Measurements from ENCODE around the gene WDR82. TPM values are rescaled to one million over a fixed set of nuclear protein-coding genes. Genes with fewer than 3 reads are reported as not detected.

WDR82 gene
- total RNA-seq, 2 donors from 2014 or later: 81.1 to 106 TPM

DNA sequence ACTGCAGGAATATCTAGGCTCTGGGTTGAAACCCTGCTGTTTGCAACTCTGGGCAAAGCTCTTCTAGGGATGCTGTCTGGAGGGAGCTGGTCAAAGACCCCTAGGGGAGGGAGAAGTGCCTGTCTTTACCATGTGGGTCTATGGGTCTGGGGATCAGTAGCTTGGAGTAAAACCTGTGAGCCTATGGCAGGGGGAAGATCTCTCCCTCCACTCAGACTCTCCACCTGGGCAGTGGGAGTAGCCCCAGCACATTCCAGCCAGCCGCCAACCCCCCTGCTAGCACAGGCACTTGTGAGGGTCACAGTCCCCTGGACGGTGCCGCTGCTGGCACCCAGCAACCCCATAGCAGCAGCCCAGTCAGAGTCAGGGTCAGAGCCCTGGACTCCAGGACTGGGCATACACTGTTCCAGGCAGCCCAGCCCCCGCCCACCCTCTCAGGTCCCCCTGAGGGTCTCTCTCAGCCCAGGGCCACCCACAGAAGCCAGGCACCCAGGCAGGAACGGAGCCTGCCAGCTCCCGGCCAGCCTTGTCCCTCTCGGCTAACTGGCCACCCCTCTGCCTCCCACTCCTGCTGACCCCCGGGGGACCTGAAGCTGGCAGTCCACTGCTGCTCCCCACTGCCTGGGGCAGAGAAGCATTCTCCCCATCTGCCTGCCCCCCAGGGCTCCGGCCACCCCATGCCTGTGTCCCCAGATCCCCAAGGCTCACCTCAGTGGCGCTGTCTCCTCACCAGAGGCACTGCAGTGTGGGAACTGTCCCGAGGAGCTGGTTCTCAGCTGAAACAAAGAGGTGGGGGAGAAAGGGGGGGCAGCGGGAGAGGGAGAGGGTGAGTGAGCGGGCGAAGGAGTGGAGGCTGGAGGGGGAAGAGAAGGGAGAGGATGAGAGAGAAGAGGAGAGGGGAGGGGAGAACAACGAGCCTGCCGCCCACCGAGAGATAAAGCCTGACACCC, 20.0 kb upstream of the WDR82 start:
- no peak for ATAC-seq (replicated peaks)
- no peaks in the 10 kb centered on the region for H3K36me3 Mint-ChIP-seq (ENCODE audit: low read depth)

DNA sequence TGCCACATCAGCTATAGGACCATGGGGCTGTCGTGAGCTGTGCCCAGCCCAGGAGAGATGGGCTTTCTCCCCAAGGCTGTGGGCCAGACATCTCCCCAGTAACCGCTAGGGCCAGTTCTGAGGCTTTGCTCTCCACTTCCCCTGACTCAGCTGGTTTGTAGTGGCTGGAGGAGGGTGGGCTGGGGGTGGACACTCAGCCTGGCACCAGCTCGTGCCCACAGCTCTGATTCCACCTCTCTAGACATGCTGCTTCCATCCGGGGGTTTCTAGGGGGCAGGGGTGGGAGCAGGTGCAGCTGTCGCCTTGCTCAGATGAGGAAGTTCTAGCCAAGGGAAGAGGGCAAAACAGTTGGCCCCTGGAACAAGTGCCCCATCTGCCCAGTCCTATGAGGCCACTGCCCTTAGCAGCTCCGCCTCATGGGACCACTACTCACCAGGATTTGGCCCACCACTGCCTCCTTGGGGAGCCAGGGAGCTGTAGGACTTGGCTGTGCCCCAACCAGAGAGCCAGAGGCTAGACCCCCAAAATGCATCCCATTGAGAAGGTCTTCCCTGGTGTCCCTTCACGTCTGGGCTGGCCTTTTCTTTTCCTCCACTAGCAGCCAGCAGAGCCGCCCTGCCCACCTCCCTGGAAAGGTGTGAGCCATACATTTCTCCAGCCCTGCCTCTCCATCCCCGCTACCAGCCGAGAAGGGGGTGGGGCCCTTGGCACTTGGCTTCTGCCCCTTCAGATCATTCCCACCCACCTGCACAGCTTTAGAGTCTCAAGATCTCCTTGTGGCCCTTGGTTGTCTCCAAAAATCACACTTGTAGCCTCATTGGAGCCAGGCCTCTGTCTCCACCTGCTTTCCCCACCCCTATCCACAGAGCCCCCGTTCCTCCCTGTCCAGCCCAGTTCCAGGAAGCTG, 19.0 kb upstream of the WDR82 start:
- H3K4me3 Mint-ChIP-seq: no peak overlapping the region

More for the DNA sequence above, 20.0 kb upstream of the WDR82 start:
- no peaks in the 10 kb centered on the region for H3K27me3 Mint-ChIP-seq
- H3K27ac Mint-ChIP-seq: peak overlapping the region; percentile 23
- H3K4me3 Mint-ChIP-seq: no peak overlapping the region
- no peaks in the 10 kb centered on the region for H3K9me3 Mint-ChIP-seq
- H3K4me1 Mint-ChIP-seq: peaks cover 5% of the 10 kb centered on the region

DNA sequence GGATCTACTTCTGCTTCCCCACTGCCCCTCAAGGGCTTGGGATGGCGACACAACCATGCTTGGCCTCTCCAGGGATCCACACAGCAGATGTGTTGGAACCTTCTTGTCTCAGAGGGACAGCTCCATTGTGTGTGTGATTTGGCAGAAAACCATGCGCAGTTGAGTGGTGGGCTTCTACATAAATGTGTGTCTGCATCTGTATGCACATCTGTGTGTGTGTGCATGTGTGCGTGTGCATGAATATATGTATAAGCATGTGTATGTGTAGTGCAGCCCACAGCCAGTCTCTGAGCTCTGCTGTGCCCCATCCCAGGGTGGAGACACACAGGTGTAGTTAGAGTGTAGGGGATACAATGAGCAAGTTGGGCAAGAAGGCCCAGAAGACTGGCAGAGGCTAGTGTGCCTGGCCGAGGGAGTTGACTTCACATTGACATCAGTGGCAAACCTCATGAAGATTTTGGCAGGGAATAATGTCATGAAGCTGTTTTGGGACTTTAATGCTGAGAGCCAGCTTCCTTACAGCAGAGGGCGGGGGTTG, 17.3 kb upstream of the WDR82 start:
- Mint-ChIP-seq H3K27ac (peak overlapping the region; percentile 17), H3K4me1 (peaks cover 9% of the 10 kb centered on the region), H3K27me3 (no peaks in the 10 kb centered on the region), H3K4me3 (no peak overlapping the region), H3K9me3 (no peaks in the 10 kb centered on the region), H3K36me3 (ENCODE audit: low read depth) (peaks cover 19% of the 10 kb centered on the region)
- no peak for ATAC-seq (replicated peaks)

More for the DNA sequence above, 19.0 kb upstream of the WDR82 start:
- Mint-ChIP-seq H3K9me3 (no peaks in the 10 kb centered on the region), H3K27me3 (no peaks in the 10 kb centered on the region), H3K36me3 (ENCODE audit: low read depth) (peaks cover 4% of the 10 kb centered on the region), H3K27ac (peak overlapping the region; percentile 23), H3K4me1 (peaks cover 5% of the 10 kb centered on the region)
- ATAC-seq (replicated peaks): no peak

DNA sequence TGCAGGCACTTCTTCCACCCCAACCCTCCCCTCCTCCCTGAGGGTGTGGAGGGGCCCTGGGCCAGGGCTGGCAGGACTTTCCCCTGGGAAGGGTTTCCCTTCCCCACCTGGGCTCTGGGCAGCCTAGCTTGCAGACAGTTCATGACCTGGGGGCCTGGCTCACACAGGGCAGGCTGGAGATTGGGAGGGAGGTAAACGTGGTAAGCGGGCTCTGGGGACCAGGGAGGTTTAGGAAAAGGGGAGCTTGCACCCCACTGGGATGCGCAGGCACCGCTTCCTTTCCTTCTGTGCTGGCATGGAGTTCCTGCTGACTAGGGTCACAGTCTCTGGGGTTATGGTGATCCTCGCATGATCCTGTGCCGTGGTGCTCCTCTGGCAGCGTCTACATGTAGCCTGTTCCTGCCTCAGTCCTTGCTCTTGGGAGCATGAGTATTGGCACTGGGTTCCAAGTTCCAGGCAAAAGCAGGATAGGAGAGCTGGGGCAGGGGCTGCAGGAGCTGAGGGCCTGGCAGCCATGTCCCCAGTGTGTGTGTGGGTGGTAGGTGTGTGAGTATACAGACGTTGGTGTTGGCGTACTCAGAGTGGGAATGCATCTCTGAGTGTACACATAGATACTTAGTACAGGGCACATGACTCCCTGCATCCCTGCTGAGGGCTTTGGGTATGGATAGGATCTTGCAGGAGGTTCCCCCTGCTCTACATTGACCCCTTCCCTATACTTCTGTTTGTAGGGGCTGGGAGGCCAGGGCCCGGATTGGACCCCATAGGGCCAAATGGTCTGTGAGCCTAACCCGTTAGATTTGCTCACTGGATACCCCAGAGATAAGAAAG, 16.1 kb upstream of the WDR82 start:
- H3K9me3 Mint-ChIP-seq: no peaks in the 10 kb centered on the region
- ATAC-seq (replicated peaks): no peak
- peaks cover 12% of the 10 kb centered on the region for H3K4me1 Mint-ChIP-seq
- H3K27me3 Mint-ChIP-seq: no peaks in the 10 kb centered on the region
- H3K4me3 Mint-ChIP-seq: no peak overlapping the region
- H3K36me3 Mint-ChIP-seq (ENCODE audit: low read depth): peaks cover 19% of the 10 kb centered on the region
- H3K27ac Mint-ChIP-seq: no peak overlapping the region

DNA sequence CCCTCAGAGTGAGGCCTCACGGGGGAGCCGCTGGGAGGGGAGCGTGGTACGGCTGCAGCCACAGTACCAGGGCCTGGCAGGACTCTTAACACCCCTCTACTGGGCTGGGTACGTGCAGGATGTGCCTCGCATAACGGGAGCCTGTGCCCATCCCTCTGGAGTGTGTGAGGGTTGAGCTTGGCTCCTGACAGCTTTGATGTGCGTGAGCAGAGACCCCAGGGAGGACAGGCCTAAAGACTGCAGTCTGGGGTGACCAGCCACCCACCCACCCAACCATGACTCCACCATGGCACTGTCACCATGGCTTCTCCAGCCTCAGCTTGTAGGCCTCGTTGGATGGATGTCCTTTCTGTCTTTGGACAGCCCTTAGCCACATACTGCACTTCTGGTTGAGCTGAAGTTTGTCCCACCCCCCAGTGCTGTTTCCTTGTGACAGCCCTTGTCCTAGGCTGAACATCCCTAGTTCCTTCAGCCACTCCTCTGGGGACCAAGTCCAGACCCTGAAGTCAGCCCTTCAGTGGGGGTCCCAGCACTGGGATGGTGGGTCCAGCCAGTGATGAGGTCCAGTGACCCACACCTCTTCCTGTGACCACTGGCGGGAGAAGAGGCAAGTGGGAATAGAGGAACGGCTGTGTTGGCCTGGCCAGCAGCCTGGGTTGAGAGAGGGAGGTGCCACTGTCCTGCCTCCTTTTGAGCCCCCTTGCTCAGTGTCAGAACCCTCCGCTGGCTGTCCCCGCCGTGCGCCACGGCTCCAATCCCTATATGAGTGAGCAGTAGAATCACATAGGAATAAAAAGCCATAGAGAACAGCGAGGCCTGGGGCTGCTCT, 15.3 kb upstream of the WDR82 start:
- ATAC-seq (replicated peaks): no peak
- H3K4me1 Mint-ChIP-seq: peaks cover 16% of the 10 kb centered on the region
- no peaks in the 10 kb centered on the region for H3K27me3 Mint-ChIP-seq
- H3K9me3 Mint-ChIP-seq: no peaks in the 10 kb centered on the region
- no peak overlapping the region for H3K4me3 Mint-ChIP-seq
- peaks cover 19% of the 10 kb centered on the region for H3K36me3 Mint-ChIP-seq (ENCODE audit: low read depth)
- no peak overlapping the region for H3K27ac Mint-ChIP-seq

DNA sequence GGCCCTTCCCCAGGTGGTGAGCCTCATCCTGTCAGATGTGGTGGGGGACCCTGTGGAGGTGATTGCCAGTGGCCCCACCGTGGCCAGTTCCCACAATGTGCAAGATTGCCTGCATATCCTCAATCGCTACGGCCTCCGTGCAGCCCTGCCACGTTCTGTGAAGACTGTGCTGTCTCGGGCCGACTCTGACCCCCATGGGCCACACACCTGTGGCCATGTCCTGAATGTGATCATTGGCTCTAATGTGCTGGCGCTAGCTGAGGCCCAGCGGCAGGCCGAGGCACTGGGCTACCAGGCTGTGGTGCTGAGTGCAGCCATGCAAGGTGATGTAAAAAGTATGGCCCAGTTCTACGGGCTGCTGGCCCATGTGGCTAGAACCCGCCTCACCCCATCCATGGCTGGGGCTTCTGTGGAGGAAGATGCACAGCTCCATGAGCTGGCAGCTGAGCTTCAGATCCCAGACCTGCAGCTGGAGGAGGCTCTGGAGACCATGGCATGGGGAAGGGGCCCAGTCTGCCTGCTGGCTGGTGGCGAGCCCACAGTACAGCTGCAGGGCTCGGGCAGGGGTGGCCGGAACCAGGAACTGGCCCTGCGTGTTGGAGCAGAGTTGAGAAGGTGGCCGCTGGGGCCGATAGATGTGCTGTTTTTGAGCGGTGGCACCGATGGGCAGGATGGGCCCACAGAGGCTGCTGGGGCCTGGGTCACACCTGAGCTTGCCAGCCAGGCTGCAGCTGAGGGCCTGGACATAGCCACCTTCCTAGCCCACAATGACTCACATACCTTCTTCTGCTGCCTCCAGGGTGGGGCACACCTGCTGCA, 14.0 kb upstream of the WDR82 start:
- Mint-ChIP-seq H3K27ac (no peak overlapping the region), H3K4me1 (peaks cover 16% of the 10 kb centered on the region), H3K9me3 (no peaks in the 10 kb centered on the region), H3K4me3 (no peak overlapping the region), H3K27me3 (no peaks in the 10 kb centered on the region), H3K36me3 (ENCODE audit: low read depth) (peaks cover 25% of the 10 kb centered on the region)
- no peak for ATAC-seq (replicated peaks)

DNA sequence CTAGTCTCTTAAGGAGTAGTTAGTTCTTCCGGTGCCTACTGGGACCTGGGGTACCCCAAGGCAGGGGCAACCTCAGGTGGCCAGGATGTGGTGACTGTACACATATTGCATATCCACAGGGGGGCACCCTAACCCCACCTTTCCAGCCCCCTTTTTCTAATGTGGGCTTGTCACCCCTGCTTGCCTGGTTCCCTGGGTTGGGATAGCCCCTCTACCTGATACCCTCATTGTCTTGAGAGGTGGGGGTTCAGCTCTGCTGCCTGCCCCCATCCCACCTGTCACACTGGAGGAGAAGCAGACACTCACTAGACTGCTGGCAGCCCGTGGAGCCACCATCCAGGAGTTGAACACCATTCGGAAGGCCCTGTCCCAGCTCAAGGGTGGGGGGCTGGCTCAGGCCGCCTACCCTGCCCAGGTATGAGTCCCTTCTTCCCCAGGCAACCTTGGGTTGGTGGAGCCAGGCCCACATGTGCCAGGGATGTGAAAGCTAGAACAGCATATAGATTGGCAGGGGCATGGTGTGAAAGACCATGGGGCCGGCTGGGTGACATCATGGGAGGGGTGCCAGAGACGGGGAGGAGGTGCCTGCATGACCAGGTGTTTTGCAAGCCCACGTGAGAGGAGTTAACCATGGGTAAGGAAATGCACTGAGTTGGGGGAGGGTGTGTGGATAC, 13.2 kb upstream of the WDR82 start:
- Mint-ChIP-seq H3K27ac (peak overlapping the region; percentile 75), H3K4me1 (peaks cover 20% of the 10 kb centered on the region)

DNA sequence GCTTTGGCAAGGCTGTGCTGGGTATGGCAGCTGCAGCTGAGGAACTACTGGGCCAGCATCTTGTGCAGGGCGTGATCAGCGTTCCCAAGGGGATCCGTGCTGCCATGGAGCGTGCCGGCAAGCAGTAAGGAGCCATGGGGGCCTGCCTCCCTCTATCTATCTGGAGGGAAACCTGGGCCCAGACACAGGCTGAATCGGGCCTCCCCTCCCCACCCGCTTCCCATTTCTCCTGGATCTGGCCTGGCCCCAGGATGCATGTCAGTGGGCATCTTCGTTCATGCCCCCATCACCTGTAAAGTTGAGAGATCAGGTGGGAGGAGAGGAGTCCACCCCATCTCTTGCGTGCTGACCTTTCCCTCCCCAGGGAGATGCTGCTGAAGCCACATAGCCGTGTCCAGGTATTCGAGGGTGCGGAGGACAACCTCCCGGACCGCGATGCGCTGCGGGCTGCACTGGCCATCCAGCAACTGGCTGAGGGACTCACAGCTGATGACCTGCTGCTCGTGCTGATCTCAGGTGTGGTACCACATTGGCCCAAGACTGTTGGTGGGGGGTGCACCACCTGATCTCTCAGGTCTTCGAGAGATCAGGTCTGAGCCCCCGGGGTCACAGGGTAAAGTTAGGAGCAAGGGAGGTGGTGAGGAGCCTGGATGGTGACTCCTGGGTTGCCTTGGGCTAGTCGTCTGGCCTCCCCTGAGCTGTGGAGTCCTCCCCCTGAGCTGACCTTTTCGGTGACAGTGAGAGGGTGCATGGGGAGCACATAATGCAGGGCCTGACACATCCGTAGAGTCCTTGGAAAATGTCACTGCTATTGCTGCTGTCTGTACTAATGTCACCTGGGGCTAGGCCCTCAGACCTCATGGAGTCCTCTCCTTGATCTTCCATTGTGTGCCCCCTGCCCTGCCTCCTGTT, 12.4 kb upstream of the WDR82 start:
- Mint-ChIP-seq H3K4me3 (no peak overlapping the region), H3K36me3 (ENCODE audit: low read depth) (peaks cover 30% of the 10 kb centered on the region), H3K9me3 (no peaks in the 10 kb centered on the region), H3K27ac (peak overlapping the region; percentile 75), H3K27me3 (no peaks in the 10 kb centered on the region), H3K4me1 (peaks cover 20% of the 10 kb centered on the region)
- ATAC-seq (replicated peaks): no peak

More for the DNA sequence above, 13.2 kb upstream of the WDR82 start:
- H3K36me3 Mint-ChIP-seq (ENCODE audit: low read depth): peaks cover 30% of the 10 kb centered on the region
- H3K27me3 Mint-ChIP-seq: no peaks in the 10 kb centered on the region
- H3K9me3 Mint-ChIP-seq: no peaks in the 10 kb centered on the region
- no peak overlapping the region for H3K4me3 Mint-ChIP-seq
- no peak for ATAC-seq (replicated peaks)

DNA sequence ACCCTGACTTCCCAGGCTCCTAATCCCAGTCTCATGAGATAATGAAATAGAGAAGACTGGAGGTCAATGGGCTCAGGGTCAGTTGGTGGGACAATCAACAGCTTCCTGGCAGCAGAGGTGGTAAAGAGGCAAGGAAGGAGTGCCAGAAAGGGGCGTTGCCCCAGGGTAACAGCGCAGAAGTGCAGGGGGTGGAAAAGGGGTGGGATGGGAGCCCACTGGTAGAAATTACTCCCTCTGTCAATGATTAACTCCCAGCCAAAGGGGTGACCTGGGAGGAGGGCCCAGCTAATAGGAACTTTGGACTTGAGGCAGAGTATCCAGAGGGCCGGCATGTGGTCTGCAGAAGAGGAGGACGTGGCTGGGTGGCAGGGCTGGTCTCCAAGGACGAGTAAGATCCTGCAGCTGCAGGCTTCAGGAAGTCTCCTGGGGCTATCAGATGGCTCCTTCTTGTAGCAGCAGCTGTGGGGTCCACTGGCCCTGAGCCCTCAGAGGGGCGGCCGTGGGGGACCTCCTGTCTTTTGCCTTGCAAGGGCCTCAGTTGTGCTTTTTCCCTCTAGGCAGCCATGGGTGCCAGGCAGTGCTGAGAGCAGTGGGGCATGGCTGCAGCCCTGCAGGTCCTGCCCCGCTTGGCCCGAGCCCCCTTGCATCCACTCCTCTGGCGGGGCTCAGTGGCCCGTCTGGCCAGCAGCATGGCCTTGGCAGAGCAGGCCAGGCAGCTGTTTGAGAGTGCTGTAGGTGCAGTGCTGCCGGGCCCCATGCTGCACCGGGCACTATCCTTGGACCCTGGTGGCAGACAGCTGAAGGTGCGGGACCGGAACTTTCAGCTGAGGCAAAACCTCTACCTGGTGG, 11.5 kb upstream of the WDR82 start:
- Mint-ChIP-seq H3K27me3 (no peaks in the 10 kb centered on the region), H3K4me1 (peaks cover 16% of the 10 kb centered on the region), H3K36me3 (ENCODE audit: low read depth) (peaks cover 30% of the 10 kb centered on the region), H3K4me3 (no peak overlapping the region), H3K9me3 (no peaks in the 10 kb centered on the region), H3K27ac (no peak overlapping the region)
- no peak for ATAC-seq (replicated peaks)

DNA sequence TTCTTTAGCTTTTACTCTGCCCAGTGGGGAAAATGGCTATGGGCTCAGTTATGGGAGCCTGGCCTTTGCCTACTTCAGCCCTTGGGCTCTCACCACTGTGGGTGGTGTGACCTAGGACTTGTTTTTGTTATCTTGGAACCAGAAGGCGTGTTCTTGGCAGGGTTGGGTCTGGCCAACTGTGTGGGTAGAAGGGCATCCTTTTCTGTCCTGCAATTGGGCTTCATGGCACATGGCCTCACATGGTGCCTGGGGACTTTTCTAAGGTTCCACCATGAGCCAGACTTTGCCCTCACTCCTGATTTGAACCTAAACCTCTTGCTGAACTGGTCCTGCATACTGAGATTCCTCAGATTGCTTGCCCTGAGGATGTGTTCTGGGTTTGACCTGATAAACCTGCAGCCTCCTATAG, 10.9 kb upstream of the WDR82 start:
- Mint-ChIP-seq H3K4me1 (peaks cover 16% of the 10 kb centered on the region), H3K4me3 (peak overlapping the region; percentile 83), H3K27ac (no peak overlapping the region), H3K27me3 (no peaks in the 10 kb centered on the region), H3K36me3 (ENCODE audit: low read depth) (peaks cover 34% of the 10 kb centered on the region), H3K9me3 (no peaks in the 10 kb centered on the region)
- no peak for ATAC-seq (replicated peaks)

DNA sequence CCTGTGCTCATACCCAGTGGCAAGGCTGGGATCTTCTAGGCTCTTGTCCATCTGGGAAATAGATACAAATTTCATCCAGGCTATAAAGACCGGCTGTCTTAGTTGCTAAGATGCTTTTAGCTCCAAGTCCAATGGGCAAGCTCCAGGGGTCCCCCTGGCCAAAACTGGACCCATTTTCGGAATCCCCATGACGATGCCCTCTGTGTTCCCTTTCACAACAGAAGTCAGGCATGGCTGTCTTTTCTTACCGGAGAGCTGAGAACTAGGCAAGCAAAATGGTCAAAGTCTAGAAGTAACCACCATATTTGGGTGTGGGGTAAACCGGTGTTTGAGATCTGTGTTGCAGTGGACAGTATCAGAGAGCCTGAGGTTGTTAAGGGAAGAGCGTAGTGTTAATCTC, 10.2 kb upstream of the WDR82 start:
- peak overlapping the region; percentile 83 for H3K4me3 Mint-ChIP-seq
- ATAC-seq (replicated peaks): no peak
- H3K9me3 Mint-ChIP-seq: no peaks in the 10 kb centered on the region
- peaks cover 16% of the 10 kb centered on the region for H3K4me1 Mint-ChIP-seq
- peaks cover 39% of the 10 kb centered on the region for H3K36me3 Mint-ChIP-seq (ENCODE audit: low read depth)
- H3K27me3 Mint-ChIP-seq: no peaks in the 10 kb centered on the region
- H3K27ac Mint-ChIP-seq: peak overlapping the region; percentile 98

All from activated T-helper 17 cell treated with anti-CD3 and anti-CD28 coated beads, Interleukin-2, amount 50 U/mL, for 72 hours (primary cell).